HL-60/S4 (cell line): ENCODE measurements around the gene CASP4.
"Not testable (repeated sequence)": the region's sequence is repeated elsewhere in the genome, so short reads cannot be mapped to it uniquely, and the experiment has no call there.

Experiments used
- in situ Hi-C: fragments of 300-500 bp; cut with MboI; formaldehyde crosslinking; loops from 2 replicates; pipeline ENCODE4 v1.14.3; 2022; ENCODE audit warnings: low sequenced_read_pairs

The CASP4 gene

GRCh38 chr11:104968355-104968855 lies at the start of gene CASP4:
Gene CASP4 (minus strand): TSS chr11:104968574. CDS start chr11:104968525, 49 bp downstream.
- in situ Hi-C loops = no loop called here

GRCh38 chr11:105007463-105007862 lies 39.1 kb upstream of the CASP4 start:
- in situ Hi-C loops = no loop called here

GRCh38 chr11:105005451-105005845 lies 37.1 kb upstream of the CASP4 start:
- in situ Hi-C loops = no loop called here

DNA sequence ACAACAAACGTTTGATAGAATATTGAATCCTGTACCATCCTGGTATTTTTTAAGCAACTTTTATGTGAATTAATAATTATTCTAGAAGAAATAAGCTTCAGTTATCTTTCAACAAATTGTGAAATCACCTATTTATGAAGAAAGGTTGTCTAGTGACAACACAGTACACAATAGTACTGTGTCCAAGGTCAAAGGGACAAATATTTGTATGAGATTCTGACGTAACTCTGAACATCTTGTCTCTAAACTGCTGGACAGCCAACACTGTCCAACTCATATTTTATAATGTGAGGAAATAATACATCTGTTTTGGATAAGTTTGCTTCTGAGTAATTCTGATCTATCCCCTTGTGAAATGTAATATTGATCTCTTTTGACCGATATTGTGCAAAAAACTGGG lies 35.6 kb upstream of the CASP4 start:
- in situ Hi-C loops = no loop called here

DNA sequence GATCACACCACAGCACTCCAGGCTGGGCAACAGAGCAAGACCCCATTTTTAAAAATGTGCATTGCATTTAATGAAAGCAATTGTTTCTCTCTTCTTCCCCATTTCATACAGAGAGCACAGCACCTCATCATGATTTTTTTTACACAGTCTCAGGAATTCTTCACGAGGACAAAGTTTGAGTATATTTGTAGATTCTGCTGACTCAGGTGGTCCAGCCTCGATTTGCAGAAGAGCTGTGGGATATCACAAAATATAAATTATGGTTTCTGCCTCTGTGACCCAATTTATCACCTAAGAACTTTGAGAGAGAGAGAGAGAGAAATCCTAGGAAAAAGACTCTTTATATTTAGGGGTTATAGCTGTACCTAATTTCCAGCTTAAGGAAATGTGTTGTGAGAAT lies 34.8 kb upstream of the CASP4 start:
- in situ Hi-C loops = no loop called here

GRCh38 chr11:105000797-105001196 lies 32.4 kb upstream of the CASP4 start:
- in situ Hi-C loops = no loop called here

DNA sequence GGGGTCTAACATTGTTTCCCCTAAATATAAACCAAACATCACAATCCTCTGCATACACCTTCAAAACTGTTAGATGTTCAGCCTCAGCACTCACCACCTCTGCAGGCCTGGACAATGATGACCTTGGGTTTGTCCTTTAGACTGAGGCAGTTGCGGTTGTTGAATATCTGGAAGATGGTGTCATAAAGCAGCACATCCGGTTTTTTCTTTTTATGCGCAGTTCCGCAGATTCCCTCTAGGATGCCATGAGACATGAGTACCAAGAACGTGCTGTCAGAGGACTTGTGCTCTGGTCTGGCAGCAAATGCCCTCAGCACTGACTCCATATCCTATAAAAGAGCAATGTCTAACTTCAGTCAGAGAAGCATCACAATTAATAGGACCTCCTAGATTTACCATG lies 31.8 kb upstream of the CASP4 start:
- in situ Hi-C loops = no loop called here

DNA sequence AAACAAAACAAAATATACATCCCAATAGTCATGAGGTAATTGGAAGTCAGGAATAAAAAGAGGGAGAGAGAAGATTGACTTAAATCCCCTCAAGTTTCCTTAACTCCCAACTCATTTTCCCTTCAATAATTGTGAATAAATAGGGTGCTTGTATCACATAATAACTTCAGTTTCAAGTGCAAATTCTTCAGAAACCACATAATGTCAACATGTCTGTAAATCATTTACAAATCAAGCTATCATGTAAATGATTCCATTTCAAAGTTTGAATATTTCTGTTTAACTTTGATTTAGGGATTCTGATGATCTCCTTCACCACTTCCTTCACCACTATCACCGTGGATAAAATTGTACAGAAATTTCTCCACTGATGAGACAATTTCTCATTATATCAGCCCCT lies 31.3 kb upstream of the CASP4 start:
- in situ Hi-C loops = no loop called here

GRCh38 chr11:104997288-104997687 lies 28.9 kb upstream of the CASP4 start:
- in situ Hi-C loops = no loop called here

DNA sequence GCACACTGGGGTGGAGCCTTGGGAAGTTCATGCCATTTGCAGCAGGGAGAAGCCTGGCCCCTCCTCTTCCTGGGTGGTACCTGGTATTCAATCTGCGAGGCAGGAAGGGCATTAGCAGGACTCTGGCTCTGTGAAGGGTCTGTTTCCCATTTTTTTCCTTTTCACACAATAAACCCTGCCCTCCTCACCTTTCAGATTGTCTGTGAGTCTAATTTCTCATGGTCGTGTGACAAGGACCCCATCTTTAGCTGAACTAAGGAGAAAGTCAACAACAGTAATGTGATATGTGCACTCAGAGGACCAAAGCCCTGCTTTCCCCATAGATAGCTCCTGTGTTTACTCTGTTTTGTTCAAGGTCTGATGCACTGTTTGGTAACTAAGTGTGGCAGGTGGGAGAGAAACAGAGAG lies 26.6 kb upstream of the CASP4 start:
- in situ Hi-C loops = no loop called here

DNA sequence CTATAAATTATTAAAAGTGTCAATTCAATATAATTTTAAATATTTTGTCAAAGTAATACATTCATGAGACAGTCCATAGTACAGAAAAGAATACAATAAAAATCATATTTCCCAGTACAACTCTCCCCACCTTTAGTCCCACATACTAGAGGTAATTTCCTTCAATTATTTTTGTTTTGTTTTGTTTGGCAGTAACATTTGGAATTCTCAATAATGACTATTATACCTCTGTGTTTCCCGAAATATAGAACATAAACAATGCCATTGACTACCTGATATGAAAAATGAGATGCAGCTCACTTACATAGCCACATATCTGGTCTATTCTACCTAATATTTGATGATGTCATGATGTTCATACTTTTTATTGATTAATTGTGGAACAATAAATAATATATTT lies 24.4 kb upstream of the CASP4 start:
- in situ Hi-C loops = no loop called here

DNA sequence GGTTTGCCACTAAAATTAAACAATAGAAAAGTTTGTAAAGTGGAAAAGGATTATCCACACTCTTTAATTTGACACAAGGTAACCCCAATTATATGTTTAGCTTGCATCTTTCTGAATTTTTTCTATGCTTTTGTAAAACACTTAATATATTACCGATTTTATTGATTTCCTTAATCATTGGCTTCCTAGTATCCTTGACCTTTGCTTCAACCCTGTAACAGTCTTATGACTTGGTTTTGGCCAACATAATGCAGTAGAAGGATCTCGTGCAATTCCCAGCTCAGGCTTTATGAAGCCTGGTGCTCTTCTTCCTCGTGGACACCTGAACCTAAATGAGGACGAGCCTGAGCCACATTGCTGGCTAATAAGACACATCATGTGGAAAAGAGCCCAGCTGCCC lies 23.6 kb upstream of the CASP4 start:
- in situ Hi-C loops = no loop called here

GRCh38 chr11:104984808-104985207 lies 16.4 kb upstream of the CASP4 start:
- in situ Hi-C loops = no loop called here

GRCh38 chr11:104979839-104980238 lies 11.5 kb upstream of the CASP4 start:
- in situ Hi-C loops = no loop called here

- in situ Hi-C loops = no loop called here
Measured at GRCh38 chr11:104973616-104974015, 5.2 kb upstream of the CASP4 start.

GRCh38 chr11:104972924-104973323 lies 4.5 kb upstream of the CASP4 start:
- in situ Hi-C loops = not testable (repeated sequence)

- in situ Hi-C loops = no loop called here
Measured at GRCh38 chr11:104970756-104971155, 2.4 kb upstream of the CASP4 start.

- in situ Hi-C loops = no loop called here
Measured at GRCh38 chr11:104968856-104969776, 742 bp upstream of the CASP4 start.

GRCh38 chr11:104967534-104968354 lies 630 bp downstream of the CASP4 start:
- in situ Hi-C loops = no loop called here

DNA sequence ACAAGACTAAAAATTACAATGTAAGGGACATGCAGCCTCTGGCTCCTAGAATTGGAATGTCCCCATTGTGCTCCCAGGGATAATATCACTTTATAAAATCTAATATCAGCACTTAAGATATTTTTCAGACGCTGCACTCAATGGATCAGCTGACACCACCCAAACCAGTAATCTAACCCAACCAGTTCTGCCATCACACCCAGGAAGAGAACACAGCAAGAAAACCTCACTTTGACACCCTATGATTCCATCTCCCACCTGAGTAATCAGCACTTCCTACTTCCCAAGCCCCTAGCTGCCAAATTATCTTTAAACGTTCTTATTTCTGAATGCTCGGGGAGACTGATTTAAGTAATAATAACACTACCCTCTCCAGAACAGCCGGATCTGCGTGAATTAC lies 2.6 kb downstream of the CASP4 start:
- in situ Hi-C loops = no loop called here

GRCh38 chr11:104964247-104964646 lies 4.1 kb downstream of the CASP4 start:
- in situ Hi-C loops = no loop called here

DNA sequence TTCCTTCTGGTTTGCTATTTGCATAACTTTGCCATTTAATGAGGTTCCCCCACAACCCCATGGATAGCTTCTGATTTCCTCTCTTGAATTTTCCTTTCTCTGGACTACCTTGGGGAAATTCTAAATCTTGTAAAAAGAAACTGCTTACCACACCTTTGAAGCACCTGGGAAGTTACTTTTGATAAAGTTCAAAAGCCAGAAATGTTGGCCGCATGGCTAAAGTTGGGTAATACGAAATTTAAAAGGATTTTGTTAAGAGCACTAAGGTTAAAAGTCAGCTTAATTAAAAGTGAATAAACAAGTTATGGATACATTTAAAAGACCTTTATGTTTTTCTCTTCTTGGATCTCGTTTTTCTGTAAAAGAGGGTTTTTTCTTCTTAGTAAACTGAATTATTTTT lies 5.5 kb downstream of the CASP4 start:
- in situ Hi-C loops = no loop called here
